GM10248 (cell line): ENCODE results near the gene SUPT6H.
"Not testable (repeated sequence)": the region's sequence is repeated elsewhere in the genome, so short reads cannot be mapped to it uniquely, and the experiment has no call there.

ENCODE experiments used
- CTCF ChIA-PET: fragments of 300-600 bp; sonication (Branson Sonifier 250); formaldehyde crosslinking; extraction: SDS; loops from one replicate; lab custom pipeline; 2021; ENCODE audit warnings: antibody characterized with exemption; lab: Yijun Ruan, JAX
- POLR2A ChIA-PET: fragments of 350-650 bp; sonication (Branson Sonifier 250); formaldehyde crosslinking; extraction: SDS; loops from one replicate; lab custom pipeline; 2020; ENCODE audit warnings: antibody characterized with exemption; lab: Yijun Ruan, JAX
- DNase-seq: peaks from one replicate; pipeline ENCODE4 v3.0.0; 2012; ENCODE audit errors: extremely low spot score
- TF ChIP-seq, protein P1 (sequence below): IDR thresholded peaks from 2 replicates; pipeline ENCODE4 v1.5.1; 2012; ENCODE audit warnings: mild to moderate bottlenecking, low read depth; ENCODE audit errors: extremely low read depth, missing control alignments, control extremely low read depth

Gene SUPT6H

DNA sequence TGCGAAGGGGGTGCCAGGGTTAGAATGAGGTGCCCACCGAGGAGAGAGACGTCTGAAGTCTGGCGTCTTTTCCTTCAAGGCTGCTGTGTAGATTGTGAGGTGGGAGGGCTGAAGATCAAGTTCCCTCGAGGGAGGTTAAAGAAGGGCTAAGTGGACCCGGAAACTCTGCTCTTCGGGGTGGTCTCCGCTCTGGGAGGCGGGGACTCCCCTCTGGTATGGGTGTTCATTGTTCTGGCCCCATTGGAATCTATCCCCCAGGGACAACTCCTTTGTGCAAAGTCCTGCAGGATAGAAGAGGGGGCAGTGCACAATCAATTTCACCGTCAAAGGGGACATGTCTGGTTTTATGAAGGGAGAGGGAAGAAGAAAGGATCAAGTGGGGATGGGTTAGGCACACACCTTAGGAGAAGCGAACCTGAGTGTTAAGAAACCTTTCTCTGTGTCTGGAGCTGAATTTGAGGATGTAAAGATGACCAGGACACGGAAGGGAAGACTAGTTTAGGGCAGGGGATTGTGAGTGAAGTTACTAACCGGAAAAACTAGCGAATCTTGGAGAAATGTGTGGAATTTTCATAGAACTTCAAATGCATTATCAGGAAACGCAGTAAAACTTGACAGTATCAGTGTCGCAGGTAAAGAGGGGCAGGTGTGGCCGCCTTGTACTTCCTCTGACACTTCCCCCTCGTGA, 56.5 kb downstream of the SUPT6H start:
- TF ChIP-seq, protein P1, sequence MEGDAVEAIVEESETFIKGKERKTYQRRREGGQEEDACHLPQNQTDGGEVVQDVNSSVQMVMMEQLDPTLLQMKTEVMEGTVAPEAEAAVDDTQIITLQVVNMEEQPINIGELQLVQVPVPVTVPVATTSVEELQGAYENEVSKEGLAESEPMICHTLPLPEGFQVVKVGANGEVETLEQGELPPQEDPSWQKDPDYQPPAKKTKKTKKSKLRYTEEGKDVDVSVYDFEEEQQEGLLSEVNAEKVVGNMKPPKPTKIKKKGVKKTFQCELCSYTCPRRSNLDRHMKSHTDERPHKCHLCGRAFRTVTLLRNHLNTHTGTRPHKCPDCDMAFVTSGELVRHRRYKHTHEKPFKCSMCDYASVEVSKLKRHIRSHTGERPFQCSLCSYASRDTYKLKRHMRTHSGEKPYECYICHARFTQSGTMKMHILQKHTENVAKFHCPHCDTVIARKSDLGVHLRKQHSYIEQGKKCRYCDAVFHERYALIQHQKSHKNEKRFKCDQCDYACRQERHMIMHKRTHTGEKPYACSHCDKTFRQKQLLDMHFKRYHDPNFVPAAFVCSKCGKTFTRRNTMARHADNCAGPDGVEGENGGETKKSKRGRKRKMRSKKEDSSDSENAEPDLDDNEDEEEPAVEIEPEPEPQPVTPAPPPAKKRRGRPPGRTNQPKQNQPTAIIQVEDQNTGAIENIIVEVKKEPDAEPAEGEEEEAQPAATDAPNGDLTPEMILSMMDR, result no peak
- DNase-seq, result no peak
- ChIA-PET POLR2A (interaction anchor here (1.5 kb wide), 1 partner anchor 12 kb away, joined by 5 read pairs; no protein-coding TSS in a partner anchor), CTCF (interaction anchor here (1.0 to 1.9 kb wide), 2 partner anchors 33 to 72 kb away, joined by 3 to 5 read pairs; no protein-coding TSS in a partner anchor)

DNA sequence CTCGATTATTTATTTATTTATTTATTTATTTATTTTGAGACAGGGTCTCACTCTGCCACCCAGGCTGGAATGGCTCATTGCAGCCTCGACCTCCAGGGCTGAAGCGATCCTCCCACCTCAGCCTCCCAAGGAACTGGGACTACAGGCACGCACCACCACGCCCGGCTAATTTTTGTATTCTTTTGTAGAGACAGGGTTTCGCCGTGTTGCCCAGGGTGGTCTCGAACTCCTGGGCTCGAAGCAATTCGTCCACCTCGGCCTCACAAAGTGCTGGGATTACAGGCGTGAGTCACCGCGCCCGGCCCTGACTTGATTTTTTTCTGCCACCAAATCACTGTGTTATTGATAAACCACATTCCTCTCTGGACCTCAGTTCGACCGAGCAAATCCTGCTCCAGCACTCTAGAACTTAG, 57.0 kb downstream of the SUPT6H start:
- TF ChIP-seq, protein P1, result no peak
- POLR2A ChIA-PET, result interaction anchor here (0.6 to 2.0 kb wide), 16 partner anchors 8 to 398 kb away, joined by 3 to 21 read pairs (median 4); partner anchors contain the start of genes ALDOC, NEK8, PHF12 and PROCA1
- CTCF ChIA-PET, result interaction anchor here (0.7 to 3.4 kb wide), 14 partner anchors 8 to 398 kb away, joined by 3 to 16 read pairs (median 4); partner anchors contain the start of genes NEK8, PHF12, PROCA1 and SDF2
- no peak for DNase-seq

DNA sequence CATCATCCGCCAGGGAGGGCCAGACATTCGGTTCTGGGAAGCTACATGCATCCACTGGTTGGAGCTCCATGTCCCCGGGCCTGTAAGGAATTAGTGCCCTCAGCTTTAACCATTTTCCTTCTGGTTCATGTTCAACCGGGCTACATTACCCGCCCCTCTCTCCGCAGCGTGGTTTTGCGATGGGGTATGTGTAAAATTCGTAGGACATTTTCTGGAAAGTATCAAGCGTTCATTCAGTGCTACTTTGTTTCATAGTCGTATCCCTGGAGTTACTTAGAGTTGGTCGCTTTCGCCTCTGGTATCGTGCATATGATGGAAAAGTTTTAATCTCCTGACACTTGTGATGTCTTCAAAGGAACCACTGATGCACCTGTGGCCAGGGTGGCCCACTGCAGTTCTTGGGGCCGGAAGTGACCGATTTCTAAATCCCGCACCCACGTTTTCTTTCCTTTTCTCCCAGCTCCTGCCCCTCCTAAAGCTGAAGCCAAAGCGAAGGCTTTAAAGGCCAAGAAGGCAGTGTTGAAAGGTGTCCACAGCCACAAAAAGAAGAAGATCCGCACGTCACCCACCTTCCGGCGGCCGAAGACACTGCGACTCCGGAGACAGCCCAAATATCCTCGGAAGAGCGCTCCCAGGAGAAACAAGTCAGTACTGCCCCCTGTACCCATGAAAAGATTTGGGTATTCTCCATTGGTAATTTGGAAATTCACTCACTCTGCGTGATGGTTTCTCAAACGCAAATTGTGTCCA, 58.4 kb downstream of the SUPT6H start:
- TF ChIP-seq, protein P1, result no peak
- ChIA-PET CTCF (interaction anchor here (1.0 to 3.4 kb wide), 14 partner anchors 8 to 397 kb away, joined by 3 to 18 read pairs (median 5); partner anchors contain the start of genes NEK8, PHF12 and PROCA1), POLR2A (interaction anchor here (1.0 to 2.0 kb wide), 12 partner anchors 8 to 397 kb away, joined by 3 to 21 read pairs (median 7); partner anchors contain the start of genes NEK8, PHF12, PROCA1 and SDF2)
- no peak for DNase-seq

DNA sequence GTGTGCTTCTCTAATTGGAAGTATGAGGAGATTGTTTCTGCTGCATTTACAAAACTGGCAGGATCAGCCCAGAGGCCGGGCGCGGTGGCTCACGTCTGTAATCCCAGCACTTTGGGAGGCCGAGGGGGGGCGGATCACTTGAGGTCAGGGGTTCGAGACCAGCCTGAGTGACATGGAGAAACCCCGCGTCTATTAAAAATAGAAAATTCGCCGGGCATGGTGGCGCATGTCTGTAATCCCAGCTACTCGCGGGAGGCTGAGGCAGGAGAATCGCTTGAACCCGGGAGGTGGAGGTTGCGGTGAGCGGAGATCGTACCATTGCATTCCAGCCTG, 59.0 kb downstream of the SUPT6H start:
- CTCF ChIA-PET, result interaction anchor here (1.0 to 3.4 kb wide), 6 partner anchors 10 to 396 kb away, joined by 3 to 18 read pairs (median 7); partner anchors contain the start of genes DHRS13 and PROCA1
- POLR2A ChIA-PET, result interaction anchor here (1.0 to 2.0 kb wide), 4 partner anchors 10 to 144 kb away, joined by 3 to 7 read pairs (median 5); partner anchors contain the start of genes ALDOC and TRAF4

DNA sequence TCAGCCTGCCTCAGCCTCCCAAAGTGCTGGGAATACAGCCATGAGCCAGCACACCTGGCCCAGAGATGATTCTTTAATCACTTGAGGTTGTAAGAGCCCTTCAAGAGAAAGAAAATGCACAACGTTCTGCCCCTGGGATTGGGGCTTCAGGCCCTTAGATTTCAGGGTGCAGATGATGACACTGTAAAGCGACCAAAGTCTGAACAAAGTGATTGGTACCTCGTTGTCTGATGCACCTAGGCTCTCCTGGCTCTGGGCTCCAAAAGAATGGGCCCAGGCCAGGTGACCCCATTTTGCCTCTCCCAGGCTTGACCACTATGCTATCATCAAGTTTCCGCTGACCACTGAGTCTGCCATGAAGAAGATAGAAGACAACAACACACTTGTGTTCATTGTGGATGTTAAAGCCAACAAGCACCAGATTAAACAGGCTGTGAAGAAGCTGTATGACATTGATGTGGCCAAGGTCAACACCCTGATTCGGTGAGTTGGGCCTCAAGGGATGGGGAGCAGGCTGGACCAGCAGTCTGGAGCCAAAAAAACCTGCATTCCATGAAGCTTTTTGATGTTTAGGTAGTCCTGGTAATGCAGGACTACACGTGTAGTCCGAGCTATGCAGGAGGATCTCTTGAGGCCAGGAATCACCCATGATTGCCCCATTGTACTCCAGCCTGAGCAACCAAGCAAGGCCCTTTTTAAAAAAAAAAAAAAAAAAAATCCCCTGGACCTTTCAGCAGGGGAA, 60.6 kb downstream of the SUPT6H start:
- ChIA-PET CTCF (interaction anchor here (2.1 to 3.4 kb wide), 4 partner anchors 11 to 394 kb away, joined by 5 to 18 read pairs (median 12); partner anchors contain the start of gene PROCA1), POLR2A (interaction anchor here (0.6 to 1.5 kb wide), 5 partner anchors 22 to 156 kb away, joined by 3 to 6 read pairs (median 3); partner anchors contain the start of gene ALDOC)
- TF ChIP-seq, protein P1, result no peak
- no peak for DNase-seq

More for the DNA sequence above, 59.0 kb downstream of the SUPT6H start:
- not testable (repeated sequence) for DNase-seq

DNA sequence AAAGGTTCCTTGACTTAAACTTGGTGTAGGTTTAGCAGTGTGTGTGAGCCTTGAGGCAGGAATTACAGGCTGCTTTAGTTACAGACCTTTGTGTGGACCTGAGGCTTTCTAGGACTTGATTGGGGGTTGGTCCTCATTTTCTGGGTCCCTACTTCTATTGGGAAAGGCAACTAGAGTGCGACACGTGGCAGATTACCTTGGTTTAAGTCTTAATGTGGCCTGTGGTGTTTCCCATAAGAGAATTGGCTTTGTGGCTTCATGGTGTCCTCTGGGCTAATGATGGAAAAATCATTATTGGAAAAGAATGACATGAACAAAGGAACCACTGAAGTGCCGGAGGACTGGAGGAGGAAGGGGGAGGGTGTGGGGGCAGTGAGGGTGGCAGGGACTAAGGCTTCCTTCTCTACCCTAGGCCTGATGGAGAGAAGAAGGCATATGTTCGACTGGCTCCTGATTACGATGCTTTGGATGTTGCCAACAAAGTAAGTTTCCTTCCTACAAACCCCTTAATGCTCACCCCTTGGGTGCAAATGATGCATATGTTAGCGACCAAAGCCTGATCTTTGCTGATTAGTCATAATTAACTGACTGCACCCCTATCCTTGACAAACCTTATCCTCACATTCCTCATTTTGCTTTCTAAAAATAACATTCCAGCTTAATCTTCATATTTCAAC, 61.3 kb downstream of the SUPT6H start:
- ChIA-PET POLR2A (interaction anchor here (0.7 kb wide), 1 partner anchor 58 kb away, joined by 4 read pairs; no protein-coding TSS in a partner anchor), CTCF (interaction anchor here (7.0 kb wide), 1 partner anchor 24 kb away, joined by 472 read pairs; the partner anchor contains the start of gene TRAF4)
- TF ChIP-seq, protein P1, result no peak
- DNase-seq, result no peak

DNA sequence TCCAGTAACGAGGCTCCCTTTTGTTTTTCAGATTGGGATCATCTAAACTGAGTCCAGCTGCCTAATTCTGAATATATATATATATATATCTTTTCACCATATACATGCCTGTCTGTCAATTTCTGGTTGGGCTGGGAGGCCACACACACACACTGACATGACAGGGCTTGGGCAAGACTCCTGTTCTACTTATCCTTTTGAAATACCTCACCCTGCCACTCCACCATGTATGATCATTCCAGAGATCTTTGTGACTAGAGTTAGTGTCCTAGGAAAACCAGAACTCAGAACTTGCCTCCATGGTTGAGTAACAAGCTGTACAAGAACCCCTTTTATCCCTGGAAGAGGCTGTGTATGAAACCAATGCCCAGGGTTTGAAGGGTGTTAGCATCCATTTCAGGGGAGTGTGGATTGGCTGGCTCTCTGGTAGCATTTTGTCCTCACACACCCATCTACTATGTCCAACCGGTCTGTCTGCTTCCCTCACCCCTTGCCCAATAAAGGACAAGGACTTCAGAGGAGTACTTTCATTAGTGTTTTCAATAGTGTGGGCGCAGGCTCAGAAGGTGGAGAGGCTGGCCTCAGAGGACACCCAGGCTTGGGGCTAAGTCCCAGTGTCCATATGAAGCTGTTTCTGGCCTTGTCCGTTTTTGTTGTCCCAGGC, 62.0 kb downstream of the SUPT6H start:
- DNase-seq, result not testable (repeated sequence)
- ChIA-PET POLR2A (interaction anchor here (0.8 to 1.3 kb wide), 4 partner anchors 12 to 19 kb away, joined by 3 to 9 read pairs (median 4); partner anchors contain the start of genes PROCA1 and TRAF4), CTCF (interaction anchor here (1.4 to 7.0 kb wide), 2 partner anchors 24 to 40 kb away, joined by 6 to 472 read pairs; partner anchors contain the start of gene TRAF4)
